GM21723 (cell line): ENCODE data around the gene ALAD.
A peak's percentile ranks its signal among the peaks of the same experiment; 100 is the strongest.

Experiments
- ATAC-seq: cut with Tn5 transposase; IDR thresholded peaks from one replicate; pipeline ENCODE4 v1.9.1; 2021; ENCODE audit warnings: mild to moderate bottlenecking, moderate library complexity; ENCODE audit not compliant: unreplicated experiment

Gene ALAD

DNA sequence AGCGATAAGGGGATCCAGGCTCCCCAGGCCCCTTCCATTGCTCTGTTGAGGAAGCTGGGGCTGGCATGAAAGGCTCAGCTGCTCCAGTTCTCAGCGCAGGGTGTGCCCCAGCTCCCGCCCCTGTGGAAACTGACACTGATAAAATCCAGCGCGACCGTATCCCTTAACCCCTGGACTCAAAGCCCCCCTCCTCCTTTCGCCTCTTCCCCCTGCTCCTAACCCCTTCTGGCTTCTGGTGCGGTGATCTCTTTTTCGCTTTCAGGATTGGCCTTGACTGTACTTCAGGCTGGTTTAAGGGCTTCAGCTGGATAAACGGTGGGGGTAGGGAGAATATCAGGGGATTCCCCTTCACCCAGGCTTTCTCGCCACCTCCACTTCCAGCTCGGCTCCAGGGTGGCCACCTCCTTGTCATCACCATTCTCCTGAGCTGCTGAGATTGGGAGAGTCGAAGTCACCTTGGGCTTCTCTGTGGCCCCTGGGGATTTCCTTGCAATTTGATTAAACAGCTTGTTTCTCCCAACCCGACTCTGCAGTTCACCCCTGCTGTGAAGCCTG is 50.9 kb downstream of the ALAD start:
- ATAC-seq = peak; percentile 25

DNA sequence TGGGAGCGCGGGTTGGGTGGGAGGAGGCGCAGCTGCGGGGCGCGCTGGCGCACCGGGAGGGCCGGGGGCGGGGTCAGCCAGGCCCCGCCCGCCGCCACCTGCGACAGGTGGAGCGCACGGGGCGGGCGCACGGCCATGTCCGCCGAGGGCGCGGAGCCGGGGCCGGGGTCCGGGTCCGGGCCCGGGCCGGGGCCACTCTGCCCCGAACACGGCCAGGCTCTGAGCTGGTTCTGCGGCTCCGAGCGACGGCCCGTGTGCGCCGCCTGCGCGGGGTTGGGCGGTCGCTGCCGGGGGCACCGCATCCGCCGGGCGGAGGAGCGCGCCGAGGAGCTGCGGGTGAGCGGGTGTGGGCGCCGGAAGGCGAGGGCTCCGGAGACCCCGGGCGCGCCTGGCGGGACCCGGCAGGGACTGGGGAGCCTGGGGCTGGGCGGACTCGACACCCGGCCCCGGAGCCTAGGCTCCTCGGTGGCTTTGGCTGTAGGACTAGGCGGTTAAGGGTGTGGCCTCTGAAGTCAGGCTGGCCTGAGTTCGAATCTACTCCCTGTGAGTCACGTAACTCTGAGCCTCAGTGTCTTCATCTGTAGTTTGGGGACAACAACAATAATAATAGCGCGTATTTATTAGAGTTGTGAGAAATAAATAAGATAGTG is 51.5 kb downstream of the ALAD start, which contains the start of gene BSPRY:
Gene BSPRY, plus strand, starts transcription at position 97 of the 650 bp plus-strand sequence. Its CDS starts 39 bp downstream, at position 136.
- ATAC-seq = peak; percentile 42

DNA sequence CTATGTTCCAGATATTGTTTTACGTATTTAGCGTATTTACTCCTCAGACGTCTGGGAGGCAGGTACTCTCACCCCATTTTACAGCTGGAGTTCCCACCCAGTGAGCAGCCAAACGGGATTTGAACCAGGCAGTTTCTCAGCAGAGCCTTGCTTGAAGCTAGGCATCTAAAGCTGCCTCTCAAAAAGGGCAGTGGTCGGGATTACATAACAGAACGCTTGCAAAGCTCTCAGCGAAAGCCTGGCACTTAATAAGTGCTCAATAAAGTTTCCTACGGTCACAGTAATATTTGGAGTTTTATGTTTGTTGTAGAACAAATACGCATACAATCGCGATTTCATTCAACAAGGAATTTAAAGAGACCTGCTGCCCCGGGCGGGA is 52.0 kb downstream of the ALAD start:
- no peak for ATAC-seq

DNA sequence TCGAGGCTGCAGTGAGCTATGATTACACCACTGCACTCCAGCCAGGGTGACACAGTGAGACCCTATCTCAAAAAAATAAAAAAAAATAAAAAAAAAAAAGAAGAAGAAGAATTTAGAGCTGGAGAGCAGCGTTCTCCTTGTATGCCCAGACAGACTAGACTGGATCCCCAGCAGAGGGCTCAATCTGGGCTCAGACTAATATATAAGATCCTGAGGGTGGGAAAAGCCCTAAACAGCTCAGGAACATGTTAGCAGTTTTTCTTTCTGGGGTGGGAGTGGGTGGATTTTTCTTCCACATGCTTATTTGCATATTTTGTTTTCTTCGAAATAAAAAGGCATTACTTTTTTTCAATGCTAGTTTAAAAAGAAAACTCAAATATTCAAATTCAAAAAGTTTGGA is 52.6 kb downstream of the ALAD start:
- ATAC-seq = no peak

GRCh38 chr9:113345671-113346070 is 55.4 kb downstream of the ALAD start:
- no peak for ATAC-seq

- ATAC-seq = no peak
These were observed 55.9 kb downstream of the ALAD start for GRCh38 chr9:113345190-113345589.

DNA sequence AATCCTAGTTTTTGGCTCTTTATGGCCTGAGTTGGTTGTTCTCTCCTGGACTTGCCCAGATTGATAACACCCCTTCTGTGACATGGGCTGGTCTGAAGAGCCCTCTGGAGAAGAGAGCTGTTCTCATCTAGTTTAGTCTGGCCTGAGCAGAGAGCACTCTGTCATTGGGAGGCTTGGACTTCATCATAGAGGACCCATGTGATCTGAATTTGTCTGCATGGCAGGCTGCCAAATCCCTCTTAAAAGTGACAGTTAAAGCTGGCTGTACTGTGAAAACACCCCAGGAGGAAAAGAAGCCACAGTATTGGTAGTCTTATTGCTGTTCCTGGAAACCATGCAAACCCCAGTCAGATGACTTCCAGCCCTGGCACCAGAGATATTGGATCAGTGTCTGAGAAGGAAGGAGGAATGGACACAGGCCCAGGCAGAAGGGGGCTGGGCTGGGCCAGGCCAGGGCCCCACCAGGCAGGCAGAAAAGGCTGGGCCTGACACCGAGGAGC is 57.3 kb downstream of the ALAD start:
- no peak for ATAC-seq

DNA sequence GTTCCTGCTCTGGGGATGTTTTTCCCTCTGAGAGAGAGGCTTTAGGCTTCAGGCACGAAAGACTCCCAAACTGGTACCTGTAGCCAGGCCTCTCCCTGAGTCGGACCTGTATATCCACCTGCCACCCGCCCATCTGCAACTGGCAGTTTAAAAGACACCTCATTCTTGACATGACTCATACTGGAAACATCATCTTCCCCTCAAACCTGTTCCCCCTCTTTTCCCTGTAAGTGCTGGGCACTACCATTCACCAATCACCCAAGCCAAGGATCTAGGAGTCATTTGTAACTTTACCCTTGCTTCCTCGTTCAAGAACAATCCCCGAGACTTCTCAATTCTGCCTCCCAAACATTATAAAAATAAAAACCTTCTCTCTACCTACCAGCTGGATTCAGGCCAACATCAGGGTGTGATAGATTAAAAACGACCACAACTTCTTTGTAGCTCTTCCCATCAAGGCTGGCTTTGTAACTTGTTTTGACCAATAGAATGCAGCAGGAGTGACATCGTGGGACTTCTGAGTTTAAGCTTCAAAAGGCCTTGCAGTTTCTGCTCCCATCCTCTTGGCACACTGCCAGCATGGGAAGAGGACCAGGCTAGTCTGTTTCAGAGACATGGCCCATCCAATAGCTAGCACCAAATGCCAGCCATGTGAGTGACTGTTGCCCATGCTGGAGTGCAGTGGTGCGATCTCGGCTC is 59.2 kb downstream of the ALAD start:
- no peak for ATAC-seq

DNA sequence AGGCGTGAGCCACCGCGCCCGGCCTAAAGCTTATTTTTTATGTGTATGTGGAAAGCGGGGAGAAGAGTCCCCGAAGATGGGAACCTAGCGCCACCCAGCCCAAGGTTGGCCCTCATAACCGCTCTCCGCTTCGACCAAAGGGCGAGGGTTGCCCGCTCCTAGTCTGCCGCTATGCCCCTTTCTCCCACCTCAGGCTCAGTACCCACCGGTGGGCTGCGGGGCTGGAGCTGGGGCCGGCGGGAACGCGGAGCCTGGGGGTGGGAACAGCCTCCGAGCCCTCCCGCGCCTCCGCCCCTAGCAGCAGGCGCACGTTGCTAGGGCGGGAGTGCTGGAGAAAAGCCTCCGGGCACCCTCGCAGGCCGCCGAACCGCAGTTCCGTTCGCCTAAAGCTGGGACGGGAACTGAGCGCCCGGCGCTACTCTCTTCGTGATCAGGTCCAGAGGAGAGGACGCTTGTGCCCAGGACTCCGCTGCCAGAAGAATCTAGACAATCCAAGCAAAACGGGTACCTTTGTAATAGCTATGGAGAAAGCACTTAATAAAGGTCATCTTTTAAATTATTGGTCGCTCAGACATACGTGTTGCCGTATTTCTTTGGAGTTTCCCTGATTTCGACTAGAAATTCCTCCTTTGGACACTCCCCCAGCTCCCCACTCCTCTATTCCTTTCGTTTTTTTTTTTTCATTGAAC is 60.9 kb downstream of the ALAD start, which contains the start of gene WDR31:
Gene WDR31, minus strand, starts transcription at position 265 of the 689 bp plus-strand sequence. CDS start 8,253 bp downstream, outside the sequence.
- peak; percentile 99 for ATAC-seq

GRCh38 chr9:113337714-113338113 is 63.4 kb downstream of the ALAD start:
- ATAC-seq = no peak
